HG02759 (cell line): Measurements from ENCODE around the gene CHN2.
"Not testable (repeated sequence)": the region's sequence is repeated elsewhere in the genome, so short reads cannot be mapped to it uniquely, and the experiment has no call there.

Experiments used
- ATAC-seq: cut with Tn5 transposase; IDR thresholded peaks from one replicate; pipeline ENCODE4 v1.9.1; 2021; ENCODE audit warnings: mild to moderate bottlenecking, moderate library complexity; ENCODE audit not compliant: unreplicated experiment

Gene CHN2

GRCh38 chr7:29518616-29519015, 324.0 kb downstream of the CHN2 start:
- ATAC-seq, result no peak

GRCh38 chr7:29523728-29524127, 329.2 kb downstream of the CHN2 start:
- ATAC-seq, result no peak

GRCh38 chr7:29527505-29528108, 333.0 kb downstream of the CHN2 start:
- ATAC-seq, result no peak

GRCh38 chr7:29528526-29528925, 334.0 kb downstream of the CHN2 start:
- not testable (repeated sequence) for ATAC-seq
